GM21526 (cell line): ENCODE results near the gene PFKFB1.
A peak's percentile ranks its signal among the peaks of the same experiment; 100 is the strongest.

ENCODE experiments used
- ATAC-seq: cut with Tn5 transposase; IDR thresholded peaks from one replicate; pipeline ENCODE4 v1.9.1; 2021; ENCODE audit warnings: moderate library complexity; ENCODE audit not compliant: unreplicated experiment, low FRiP score

The PFKFB1 gene

GRCh38 chrX:54994099-54994498, at the start of gene PFKFB1:
PFKFB1 (minus strand) TSS chrX:54994188; CDS start chrX:54994007, 181 bp downstream.
- no peak for ATAC-seq

GRCh38 chrX:55041514-55041913, 47.5 kb upstream of the PFKFB1 start:
- ATAC-seq: no peak

GRCh38 chrX:55039471-55039870, 45.5 kb upstream of the PFKFB1 start:
- no peak for ATAC-seq

- no peak for ATAC-seq
Measured at GRCh38 chrX:55033429-55033828, 39.4 kb upstream of the PFKFB1 start.

- no peak for ATAC-seq
Measured at GRCh38 chrX:55030271-55031205, 36.5 kb upstream of the PFKFB1 start, which contains the start of gene ALAS2. ALAS2 (minus strand) TSS chrX:55030977; CDS start chrX:55026000, 4,977 bp downstream.

GRCh38 chrX:55029291-55029690, 35.3 kb upstream of the PFKFB1 start:
- ATAC-seq: no peak

GRCh38 chrX:55028611-55029010, 34.6 kb upstream of the PFKFB1 start:
- ATAC-seq: no peak

- no peak for ATAC-seq
Measured at GRCh38 chrX:55028040-55028439, 34.1 kb upstream of the PFKFB1 start.

GRCh38 chrX:55026840-55027239, 32.9 kb upstream of the PFKFB1 start:
- no peak for ATAC-seq

GRCh38 chrX:55026143-55026542, 32.2 kb upstream of the PFKFB1 start:
- no peak for ATAC-seq

GRCh38 chrX:55014897-55015299, 20.9 kb upstream of the PFKFB1 start:
- no peak for ATAC-seq

GRCh38 chrX:55011294-55011693, 17.3 kb upstream of the PFKFB1 start:
- ATAC-seq: no peak

GRCh38 chrX:55008571-55009358, 14.8 kb upstream of the PFKFB1 start:
- ATAC-seq: no peak

GRCh38 chrX:55007656-55008055, 13.7 kb upstream of the PFKFB1 start:
- no peak for ATAC-seq

GRCh38 chrX:55006827-55007621, 13.0 kb upstream of the PFKFB1 start:
- no peak for ATAC-seq

- ATAC-seq: no peak
Measured at GRCh38 chrX:55005256-55005655, 11.3 kb upstream of the PFKFB1 start.

- ATAC-seq: no peak
Measured at GRCh38 chrX:55004231-55004630, 10.2 kb upstream of the PFKFB1 start.

GRCh38 chrX:54999717-55000598, 6.0 kb upstream of the PFKFB1 start, which contains the start of gene APEX2:
APEX2 (plus strand) TSS chrX:55000363; CDS start chrX:55000423, 60 bp downstream.
- peak; percentile 89 for ATAC-seq

GRCh38 chrX:54995621-54996020, 1.6 kb upstream of the PFKFB1 start:
- no peak for ATAC-seq
